ENCODE results near the gene ZNF24. TPM values are rescaled to one million over a fixed set of nuclear protein-coding genes. Genes with fewer than 3 reads are reported as not detected.

Gene ZNF24
- total RNA-seq, 1 donor from 2014 or later: 11.5 TPM

- DNase-seq (ENCODE audit: low spot score in 2 of 2): no peak
- no peak overlapping the region for H3K27ac ChIP-seq
- H3K4me1 ChIP-seq: no peaks in the 10 kb centered on the region
- H3K4me3 ChIP-seq: no peak overlapping the region
- no peaks in the 10 kb centered on the region for H3K27me3 ChIP-seq
- intact Hi-C loops (cut with DNase I): no loop called here
- TF ChIP-seq CTCF (IDR thresholded peaks at IDR 0.05): no peak
- peaks cover 0 to 2% of the 10 kb centered on the region in 2 donors for H3K9me3 ChIP-seq
- H3K36me3 ChIP-seq: no peaks in the 10 kb centered on the region
Measured at GRCh38 chr18:35322486-35323458, 21.4 kb downstream of the ZNF24 start.

- H3K4me3 ChIP-seq: no peak overlapping the region
- intact Hi-C loops (cut with DNase I): no loop called here
- TF ChIP-seq CTCF (IDR thresholded peaks at IDR 0.05): no peak
- no peaks in the 10 kb centered on the region for H3K27me3 ChIP-seq
- no peaks in the 10 kb centered on the region for H3K4me1 ChIP-seq
- H3K27ac ChIP-seq: no peak overlapping the region
- DNase-seq (ENCODE audit: low spot score in 2 of 2): no peak
- peaks cover 12 to 29% of the 10 kb centered on the region in 2 donors for H3K36me3 ChIP-seq
- H3K9me3 ChIP-seq: peaks cover 33 to 88% of the 10 kb centered on the region in 2 donors
Measured at GRCh38 chr18:35311496-35311895, 32.7 kb downstream of the ZNF24 start.

DNA sequence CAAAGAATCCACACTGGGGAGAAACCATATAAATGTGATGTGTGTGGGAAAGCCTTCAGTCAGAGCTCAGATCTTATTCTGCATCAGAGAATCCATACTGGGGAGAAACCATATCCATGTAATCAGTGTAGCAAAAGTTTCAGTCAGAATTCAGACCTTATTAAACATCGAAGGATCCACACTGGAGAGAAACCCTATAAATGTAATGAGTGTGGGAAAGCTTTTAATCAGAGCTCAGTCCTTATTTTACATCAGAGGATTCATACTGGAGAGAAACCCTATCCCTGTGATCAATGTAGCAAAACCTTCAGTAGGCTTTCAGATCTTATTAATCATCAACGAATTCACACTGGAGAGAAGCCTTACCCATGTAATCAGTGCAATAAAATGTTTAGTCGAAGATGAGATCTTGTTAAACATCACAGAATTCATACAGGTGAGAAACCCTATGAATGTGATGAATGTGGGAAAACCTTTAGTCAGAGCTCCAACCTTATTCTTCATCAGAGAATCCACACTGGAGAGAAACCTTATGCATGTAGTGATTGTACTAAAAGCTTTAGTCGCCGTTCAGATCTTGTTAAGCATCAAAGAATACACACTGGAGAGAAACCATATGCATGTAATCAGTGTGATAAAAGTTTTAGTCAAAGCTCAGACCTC is 37.5 kb downstream of the ZNF24 start:
- no peak for DNase-seq (ENCODE audit: low spot score in 2 of 2)
- Histone ChIP-seq H3K27me3 (no peaks in the 10 kb centered on the region), H3K4me1 (no peaks in the 10 kb centered on the region), H3K36me3 (peaks cover 44 to 76% of the 10 kb centered on the region in 2 donors), H3K9me3 (peaks cover 67 to 97% of the 10 kb centered on the region in 2 donors), H3K27ac (no peak overlapping the region), H3K4me3 (no peak overlapping the region)
- TF ChIP-seq CTCF (IDR thresholded peaks at IDR 0.05): no peak
- intact Hi-C loops (cut with DNase I): no loop called here

DNA sequence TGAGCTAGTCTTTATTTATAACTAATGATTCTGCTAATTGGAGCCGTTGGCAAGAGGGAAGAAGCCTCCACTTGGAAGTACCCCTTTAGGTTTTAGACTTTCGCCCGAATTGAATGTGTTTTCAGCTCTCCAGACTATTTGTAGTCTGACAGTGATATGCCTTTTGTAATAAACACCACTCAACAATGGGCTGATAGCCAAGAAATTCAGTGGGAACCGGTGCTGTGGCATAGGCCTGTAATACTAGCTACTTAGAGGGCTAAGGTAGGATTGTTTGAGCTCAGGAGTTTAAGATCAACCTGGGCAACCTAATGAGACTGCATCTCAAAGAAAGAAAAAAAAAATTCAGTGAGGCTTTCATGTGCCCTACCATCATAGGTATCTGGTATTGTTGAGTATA is 40.6 kb downstream of the ZNF24 start:
- Histone ChIP-seq H3K27ac (no peak overlapping the region), H3K4me3 (no peak overlapping the region), H3K4me1 (no peaks in the 10 kb centered on the region), H3K36me3 (peaks cover 44 to 91% of the 10 kb centered on the region in 2 donors), H3K27me3 (no peaks in the 10 kb centered on the region), H3K9me3 (peaks cover 65 to 97% of the 10 kb centered on the region in 2 donors)
- intact Hi-C loops (cut with DNase I): loop anchor here (5.0 kb wide), 1 partner anchor 36 kb away; no protein-coding TSS in a partner anchor
- no peak for TF ChIP-seq CTCF (IDR thresholded peaks at IDR 0.05)
- DNase-seq (ENCODE audit: low spot score in 2 of 2): no peak

DNA sequence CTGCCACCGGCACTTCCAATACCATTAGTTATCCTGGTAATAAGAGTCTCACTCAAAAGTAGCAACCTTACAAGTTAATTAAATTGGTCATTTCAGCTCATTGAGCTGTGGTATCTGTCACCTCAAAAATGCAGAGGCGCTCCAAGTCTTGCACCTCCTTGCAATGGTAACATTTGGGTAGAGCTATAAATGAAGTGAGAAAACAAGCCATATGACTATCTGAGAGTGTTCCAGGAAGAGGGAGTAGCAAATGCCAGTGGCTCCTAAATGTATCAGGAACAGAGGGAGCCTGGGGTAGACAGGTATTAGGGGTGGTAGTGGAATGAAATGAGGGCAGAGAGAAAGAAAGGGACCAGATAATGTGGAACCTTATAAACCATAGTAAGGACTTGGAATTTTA is 48.2 kb downstream of the ZNF24 start:
- DNase-seq (ENCODE audit: low spot score in 2 of 2): no peak
- Histone ChIP-seq H3K4me1 (peaks cover under 1 to 8% of the 10 kb centered on the region in 2 donors), H3K27ac (no peak overlapping the region), H3K27me3 (no peaks in the 10 kb centered on the region), H3K36me3 (peaks cover 3 to 48% of the 10 kb centered on the region in 2 donors), H3K9me3 (peaks cover 3 to 33% of the 10 kb centered on the region in 2 donors), H3K4me3 (no peak overlapping the region)
- no peak for TF ChIP-seq CTCF (IDR thresholded peaks at IDR 0.05)
- intact Hi-C loops (cut with DNase I): no loop called here
